RWPE2 (cell line): ENCODE results near the gene GAS7.

Source experiments
- ATAC-seq: fragments of 200-7000 bp; cut with Tn5 transposase; 3 replicates; pipeline ENCODE4 v1.9.1; 2021; ENCODE audit warnings: low read depth
- DNase-seq: peaks from one replicate; pipeline ENCODE4 v3.0.0-alpha.2; 2020; ENCODE audit warnings: low spot score
- H3K27ac ChIP-seq: fragments of 450-650 bp; 2 replicates; pipeline ENCODE4 v1.5.1; 2017; ENCODE audit warnings: mild to moderate bottlenecking; ENCODE audit not compliant: poor library complexity, severe bottlenecking
- H3K27me3 ChIP-seq: fragments of 250-450 bp; sonication (Bioruptor Pico); 2 replicates; pipeline ENCODE4 v1.5.1; 2021; ENCODE audit warnings: mild to moderate bottlenecking, moderate library complexity; ENCODE audit not compliant: insufficient read depth, poor library complexity, severe bottlenecking
- H3K36me3 ChIP-seq: fragments of 250-450 bp; sonication (Bioruptor Pico); 2 replicates; pipeline ENCODE4 v1.5.1; 2020; ENCODE audit warnings: low read depth, mild to moderate bottlenecking, moderate library complexity
- H3K4me1 ChIP-seq: fragments of 250-450 bp; sonication (Bioruptor Pico); 2 replicates; pipeline ENCODE4 v1.5.1; 2021; ENCODE audit warnings: mild to moderate bottlenecking, moderate library complexity; ENCODE audit not compliant: insufficient read depth, poor library complexity, severe bottlenecking
- H3K4me3 ChIP-seq: fragments of 250-450 bp; sonication (Bioruptor Pico); 2 replicates; pipeline ENCODE4 v1.5.1; 2021; ENCODE audit warnings: mild to moderate bottlenecking, moderate library complexity; ENCODE audit not compliant: severe bottlenecking
- H3K9me3 ChIP-seq: fragments of 250-450 bp; sonication (Bioruptor Pico); 2 replicates; pipeline ENCODE4 v1.5.1; 2021; ENCODE audit warnings: mild to moderate bottlenecking, moderate library complexity; ENCODE audit not compliant: severe bottlenecking
- CTCF ChIP-seq: fragments of 450-650 bp; IDR thresholded peaks from one replicate; pipeline ENCODE4 v1.5.1; 2017; ENCODE audit warnings: mild to moderate bottlenecking, moderate library complexity; ENCODE audit not compliant: poor library complexity, severe bottlenecking

Gene GAS7

GRCh38 chr17:9941305-9941704, 257.1 kb downstream of the GAS7 start:
- no peaks in the 10 kb centered on the region for H3K36me3 ChIP-seq
- no peak for TF ChIP-seq CTCF
- no peak for ATAC-seq

GRCh38 chr17:9940841-9941240, 257.6 kb downstream of the GAS7 start:
- DNase-seq (no peak), ATAC-seq (no peak)
- no peaks in the 10 kb centered on the region for H3K4me1 ChIP-seq
- no peak for TF ChIP-seq CTCF
- no peak overlapping the region for H3K4me3 ChIP-seq
- H3K36me3 ChIP-seq: no peaks in the 10 kb centered on the region
- H3K27me3 ChIP-seq: no peaks in the 10 kb centered on the region
- no peaks in the 10 kb centered on the region for H3K9me3 ChIP-seq
- no peak overlapping the region for H3K27ac ChIP-seq

More at GRCh38 chr17:9941305-9941704, 257.1 kb downstream of the GAS7 start:
- no peaks in the 10 kb centered on the region for H3K9me3 ChIP-seq
- no peak overlapping the region for H3K4me3 ChIP-seq
- no peaks in the 10 kb centered on the region for H3K4me1 ChIP-seq
- no peak overlapping the region for H3K27ac ChIP-seq
- DNase-seq: no peak
- H3K27me3 ChIP-seq: no peaks in the 10 kb centered on the region

GRCh38 chr17:9938764-9939163, 259.6 kb downstream of the GAS7 start:
- Histone ChIP-seq H3K4me3 (no peak overlapping the region), H3K27ac (no peak overlapping the region), H3K4me1 (no peaks in the 10 kb centered on the region), H3K36me3 (no peaks in the 10 kb centered on the region), H3K9me3 (no peaks in the 10 kb centered on the region), H3K27me3 (no peaks in the 10 kb centered on the region)
- ATAC-seq: no peak
- DNase-seq: no peak
- TF ChIP-seq CTCF: no peak

- no peak overlapping the region for H3K4me3 ChIP-seq
- TF ChIP-seq CTCF: no peak
- no peak for DNase-seq
- no peak overlapping the region for H3K27ac ChIP-seq
- H3K4me1 ChIP-seq: no peaks in the 10 kb centered on the region
- no peaks in the 10 kb centered on the region for H3K27me3 ChIP-seq
- ATAC-seq: no peak
- H3K36me3 ChIP-seq: no peaks in the 10 kb centered on the region
- H3K9me3 ChIP-seq: no peaks in the 10 kb centered on the region
Measured at GRCh38 chr17:9937901-9938300, 260.5 kb downstream of the GAS7 start.

- Histone ChIP-seq H3K36me3 (no peaks in the 10 kb centered on the region), H3K4me1 (no peaks in the 10 kb centered on the region), H3K9me3 (no peaks in the 10 kb centered on the region), H3K4me3 (no peak overlapping the region), H3K27ac (no peak overlapping the region), H3K27me3 (no peaks in the 10 kb centered on the region)
- ATAC-seq: no peak
- DNase-seq: no peak
- TF ChIP-seq CTCF: no peak
Measured at GRCh38 chr17:9937241-9937761, 261.1 kb downstream of the GAS7 start.
